CD4-positive, alpha-beta T cell (primary cell): ENCODE results near the gene CHRNA9. TPM values are rescaled to one million over a fixed set of nuclear protein-coding genes. Genes with fewer than 3 reads are reported as not detected.

ENCODE experiments used
- ATAC-seq: fragments of 200-7000 bp; cut with Tn5 transposase; one replicate; pipeline ENCODE4 v1.10.0; 2022; ENCODE audit warnings: mild to moderate bottlenecking; ENCODE audit not compliant: poor library complexity
- CTCF ChIA-PET: fragments of 350-600 bp; sonication (Branson Sonifier 250); formaldehyde crosslinking; loops from one replicate; lab custom pipeline; 2021; ENCODE audit warnings: antibody characterized with exemption, inconsistent platforms; lab: Charles Lee
- POLR2A ChIA-PET: fragments of 350-600 bp; sonication (Branson Sonifier 250); formaldehyde crosslinking; loops from one replicate; lab custom pipeline; 2021; ENCODE audit warnings: antibody characterized with exemption, inconsistent platforms; lab: Charles Lee
- DNase-seq, 14 experiments: peaks; one replicate each; pipeline ENCODE4 v3.0.0-alpha.2; 2013 to 2020; ENCODE audit warnings: mixed read lengths in 2 of 14
- H3K27ac ChIP-seq, 2 donors: one replicate each; pipeline versions ENCODE4 v1.5.1 to v1.7.0; 2013; ENCODE audit warnings: low read length in 2 of 2, low read depth in 1 of 2, mild to moderate bottlenecking in 1 of 2
- H3K27me3 ChIP-seq, 2 experiments: 1 replicate in 1 of 2; 2 replicates in 1 of 2; pipeline versions ENCODE4 v1.6.1 to v1.7.0; 2013; ENCODE audit warnings: low read length in 2 of 2, control low read depth in 1 of 2, mild to moderate bottlenecking in 1 of 2, moderate library complexity in 1 of 2; ENCODE audit not compliant: insufficient read depth in 2 of 2, control insufficient read depth in 1 of 2
- H3K36me3 ChIP-seq: one replicate; pipeline ENCODE4 v1.6.1; 2013; ENCODE audit warnings: low read length, control low read depth; ENCODE audit not compliant: insufficient read depth
- H3K4me1 ChIP-seq: one replicate; pipeline ENCODE4 v1.6.1; 2013; ENCODE audit warnings: low read length, control low read depth; ENCODE audit not compliant: insufficient read depth
- H3K4me3 ChIP-seq: one replicate; pipeline ENCODE4 v1.5.1; 2013; ENCODE audit warnings: mild to moderate bottlenecking, low read length, moderate library complexity
- H3K9me3 ChIP-seq, 2 experiments: 1 replicate in 1 of 2; 2 replicates in 1 of 2; pipeline versions ENCODE4 v1.6.1 to v1.7.0; 2013; ENCODE audit warnings: low read length in 2 of 2, mild to moderate bottlenecking in 2 of 2, control low read depth in 1 of 2, moderate library complexity in 1 of 2; ENCODE audit not compliant: control insufficient read depth in 1 of 2, insufficient read depth in 1 of 2
- H3K27ac Mint-ChIP-seq: one replicate; pipeline ENCODE4 v1.8.0; 2020; ENCODE audit warnings: mixed read lengths
- H3K27me3 Mint-ChIP-seq: one replicate; pipeline ENCODE4 v1.8.0; 2021; ENCODE audit warnings: mixed read lengths
- H3K36me3 Mint-ChIP-seq: one replicate; pipeline ENCODE4 v1.8.0; 2021; ENCODE audit warnings: low read depth, mixed read lengths
- H3K4me1 Mint-ChIP-seq: one replicate; pipeline ENCODE4 v1.8.0; 2021; ENCODE audit warnings: low read depth, mixed read lengths
- H3K4me3 Mint-ChIP-seq: one replicate; pipeline ENCODE4 v1.8.0; 2020; ENCODE audit warnings: mild to moderate bottlenecking, mixed read lengths
- H3K9me3 Mint-ChIP-seq: one replicate; pipeline ENCODE4 v1.8.0; 2020; ENCODE audit warnings: mixed read lengths
- intact Hi-C, 2 experiments: fragments of 100-400 bp; cut with DNase I in 1 of 2; cut with micrococcal nuclease in 1 of 2; formaldehyde crosslinking; loops; one replicate each; pipeline versions ENCODE4 v1.15.1 to v1.9.0; 2023 to 2025; cut with DNase I, micrococcal nuclease
- total RNA-seq, 174 experiments: library from RNA in 2 of 174; stranded (reverse) in 2 of 174; gene quantifications; one replicate each; pipeline ENCODE4 v1.2.3 and lab custom pipeline; 2021 to 2026
- TF ChIP-seq, protein P1 (sequence below): fragments of 200-600 bp; IDR thresholded peaks from one replicate; pipeline ENCODE4 v1.8.0; 2022; ENCODE audit warnings: antibody characterized with exemption, mild to moderate bottlenecking

CHRNA9 gene
- total RNA-seq, 2 experiments from 2014 or later: not detected

GRCh38 chr4:40337051-40337450, 1.9 kb downstream of the CHRNA9 start:
- no peaks in the 10 kb centered on the region for H3K36me3 ChIP-seq
- TF ChIP-seq, protein P1, sequence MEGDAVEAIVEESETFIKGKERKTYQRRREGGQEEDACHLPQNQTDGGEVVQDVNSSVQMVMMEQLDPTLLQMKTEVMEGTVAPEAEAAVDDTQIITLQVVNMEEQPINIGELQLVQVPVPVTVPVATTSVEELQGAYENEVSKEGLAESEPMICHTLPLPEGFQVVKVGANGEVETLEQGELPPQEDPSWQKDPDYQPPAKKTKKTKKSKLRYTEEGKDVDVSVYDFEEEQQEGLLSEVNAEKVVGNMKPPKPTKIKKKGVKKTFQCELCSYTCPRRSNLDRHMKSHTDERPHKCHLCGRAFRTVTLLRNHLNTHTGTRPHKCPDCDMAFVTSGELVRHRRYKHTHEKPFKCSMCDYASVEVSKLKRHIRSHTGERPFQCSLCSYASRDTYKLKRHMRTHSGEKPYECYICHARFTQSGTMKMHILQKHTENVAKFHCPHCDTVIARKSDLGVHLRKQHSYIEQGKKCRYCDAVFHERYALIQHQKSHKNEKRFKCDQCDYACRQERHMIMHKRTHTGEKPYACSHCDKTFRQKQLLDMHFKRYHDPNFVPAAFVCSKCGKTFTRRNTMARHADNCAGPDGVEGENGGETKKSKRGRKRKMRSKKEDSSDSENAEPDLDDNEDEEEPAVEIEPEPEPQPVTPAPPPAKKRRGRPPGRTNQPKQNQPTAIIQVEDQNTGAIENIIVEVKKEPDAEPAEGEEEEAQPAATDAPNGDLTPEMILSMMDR: no peak
- Mint-ChIP-seq H3K27ac (no peak overlapping the region), H3K9me3 (no peaks in the 10 kb centered on the region), H3K4me3 (no peak overlapping the region), H3K4me1 (no peaks in the 10 kb centered on the region), H3K36me3 (no peaks in the 10 kb centered on the region), H3K27me3 (no peaks in the 10 kb centered on the region)
- intact Hi-C loops: no loop called here
- H3K27me3 ChIP-seq: no peaks in the 10 kb centered on the region
- DNase-seq (no peak), ATAC-seq (no peak)
- ChIA-PET CTCF (interaction anchor here (1.4 kb wide), 1 partner anchor 12 kb away, joined by 5 read pairs; no protein-coding TSS in a partner anchor), POLR2A (no interaction called here)
- no peaks in the 10 kb centered on the region for H3K9me3 ChIP-seq
- no peak overlapping the region for H3K4me3 ChIP-seq
- H3K27ac ChIP-seq: no peak overlapping the region
- no peaks in the 10 kb centered on the region for H3K4me1 ChIP-seq

- Histone ChIP-seq H3K27ac (no peak overlapping the region), H3K27me3 (no peaks in the 10 kb centered on the region), H3K4me1 (no peaks in the 10 kb centered on the region), H3K36me3 (no peaks in the 10 kb centered on the region), H3K9me3 (no peaks in the 10 kb centered on the region), H3K4me3 (no peak overlapping the region)
- no peaks in the 10 kb centered on the region for H3K36me3 Mint-ChIP-seq
- POLR2A ChIA-PET: no interaction called here
- intact Hi-C loops: no loop called here
- TF ChIP-seq, protein P1: no peak
- H3K4me3 Mint-ChIP-seq: no peak overlapping the region
- H3K27ac Mint-ChIP-seq: no peak overlapping the region
- DNase-seq (no peak), ATAC-seq (no peak)
- H3K27me3 Mint-ChIP-seq: no peaks in the 10 kb centered on the region
- CTCF ChIA-PET: interaction anchor here (1.3 kb wide), 1 partner anchor 12 kb away, joined by 6 read pairs; no protein-coding TSS in a partner anchor
- H3K9me3 Mint-ChIP-seq: peaks cover 3% of the 10 kb centered on the region
- no peaks in the 10 kb centered on the region for H3K4me1 Mint-ChIP-seq
Observed at GRCh38 chr4:40337523-40337922, 2.4 kb downstream of the CHRNA9 start.

GRCh38 chr4:40340030-40340429, 4.9 kb downstream of the CHRNA9 start:
- H3K4me1 Mint-ChIP-seq: no peaks in the 10 kb centered on the region

More at GRCh38 chr4:40340030-40340429, 4.9 kb downstream of the CHRNA9 start:
- POLR2A ChIA-PET: no interaction called here
- TF ChIP-seq, protein P1: no peak
- Histone ChIP-seq H3K27ac (no peak overlapping the region), H3K27me3 (no peaks in the 10 kb centered on the region), H3K36me3 (no peaks in the 10 kb centered on the region), H3K9me3 (no peaks in the 10 kb centered on the region), H3K4me1 (no peaks in the 10 kb centered on the region), H3K4me3 (no peak overlapping the region)
- H3K27me3 Mint-ChIP-seq: peaks cover 4% of the 10 kb centered on the region
- CTCF ChIA-PET: no interaction called here
- peaks cover 4% of the 10 kb centered on the region for H3K9me3 Mint-ChIP-seq
- no peak for ATAC-seq
- no peak for DNase-seq
- H3K4me3 Mint-ChIP-seq: no peak overlapping the region
- intact Hi-C loops: no loop called here
- no peaks in the 10 kb centered on the region for H3K36me3 Mint-ChIP-seq
- H3K27ac Mint-ChIP-seq: no peak overlapping the region
